ENCODE results near the gene MCF2. TPM values are rescaled to one million over a fixed set of nuclear protein-coding genes. Genes with fewer than 3 reads are reported as not detected.

Gene MCF2
- total and polyA plus RNA-seq, 2 of the 8 experiments (the other 6 are each of a cell fraction or from before 2014, with no cell fraction given) = 0.30 to 0.71 TPM

- no peak for DNase-seq (ENCODE audit: low read depth in 1 of 2, low spot score in 2 of 2)
- H4K20me1 ChIP-seq (replicated peaks in 1 of 2; ENCODE audit: control insufficient read depth in 1 of 2, insufficient read depth in 2 of 2, low read length in 2 of 2) = no peaks in the 10 kb centered on the region
- H3K23ac ChIP-seq (ENCODE audit: insufficient read length) = no peak overlapping the region
- H3K4ac ChIP-seq (replicated peaks; ENCODE audit: insufficient read length, low read depth, low read length) = no peak overlapping the region
- FAIRE-seq = no peak
- 97% methylated on average over 5 of the region's 5 CpGs; no CpG with 5 or more reads in 1 of the 2 experiments for WGBS, 2 experiments (ENCODE audit: extremely low coverage in 1 of 2, insufficient coverage in 1 of 2, insufficient read length in 1 of 2, insufficient replicate concordance in 2 of 2, low coverage in 1 of 2, low lambda C conversion rate in 2 of 2, missing lambda C conversion rate in 1 of 2)
- H2BK120ac ChIP-seq (replicated peaks; ENCODE audit: low read depth, low read length) = no peak overlapping the region
- no peak overlapping the region for H2AK5ac ChIP-seq (ENCODE audit: low read depth, low read length)
- H2BK15ac ChIP-seq (ENCODE audit: low read length) = no peak overlapping the region
- no peak overlapping the region for H3K56ac ChIP-seq (replicated peaks; ENCODE audit: insufficient read length, low read depth, low read length)
- no peaks in the 10 kb centered on the region for H3K4me1 ChIP-seq (replicated peaks in 1 of 4; ENCODE audit: control insufficient read depth in 3 of 4, insufficient read depth in 4 of 4, low read length in 3 of 4)
- H3K9ac ChIP-seq (replicated peaks in 1 of 4; ENCODE audit: extremely low read depth in 1 of 4, low read depth in 3 of 4, low read length in 3 of 4) = no peak overlapping the region
- H3K14ac ChIP-seq (ENCODE audit: insufficient read length) = no peak overlapping the region
- H3K4me3 ChIP-seq (ENCODE audit: extremely low read depth in 1 of 4, insufficient read depth in 2 of 4, low read depth in 3 of 4, low read length in 4 of 4) = no peak overlapping the region
- no peak overlapping the region for H4K5ac ChIP-seq (ENCODE audit: insufficient read length, low read depth, low read length)
- no peak overlapping the region for H3K18ac ChIP-seq (ENCODE audit: extremely low read depth, low read length)
- no peaks in the 10 kb centered on the region for H3K9me3 ChIP-seq (ENCODE audit: insufficient read depth in 2 of 2, low read depth in 1 of 2, low read length in 1 of 2)
- H3K79me1 ChIP-seq (ENCODE audit: low read depth, low read length) = no peaks in the 10 kb centered on the region
- no peak overlapping the region for H2BK12ac ChIP-seq (ENCODE audit: low read depth, low read length)
- no peak overlapping the region for H4K8ac ChIP-seq (ENCODE audit: extremely low read depth, insufficient read depth, low read length)
- H3K27me3 ChIP-seq (replicated peaks in 1 of 4; ENCODE audit: control insufficient read depth in 3 of 4, extremely low read depth in 1 of 4, insufficient read depth in 3 of 4, low read length in 3 of 4) = no peaks in the 10 kb centered on the region
- H2BK20ac ChIP-seq (ENCODE audit: low read length) = no peak overlapping the region
- H3K4me2 ChIP-seq (ENCODE audit: insufficient read depth in 1 of 2, low read depth in 2 of 2, low read length in 2 of 2) = no peak overlapping the region
- no peaks in the 10 kb centered on the region for H3K23me2 ChIP-seq (ENCODE audit: low read depth, low read length)
- POLR2A ChIA-PET (ENCODE audit: partially characterized antibody) = no interaction called here
- H4K91ac ChIP-seq (replicated peaks; ENCODE audit: insufficient read length, low read length) = no peak overlapping the region
- H3K36me3 ChIP-seq (ENCODE audit: control insufficient read depth in 2 of 4, insufficient read depth in 4 of 4, low read length in 3 of 4) = no peaks in the 10 kb centered on the region
- CTCF ChIA-PET (ENCODE audit: partially characterized antibody) = interaction anchor here (0.9 kb wide), 1 partner anchor 30 kb away, joined by 3 read pairs; no protein-coding TSS in a partner anchor
- H2BK5ac ChIP-seq (ENCODE audit: low read depth, low read length) = no peak overlapping the region
- H2AFZ ChIP-seq (ENCODE audit: low read length) = no peak overlapping the region
- H3K27ac ChIP-seq (ENCODE audit: low read depth, low read length) = no peak overlapping the region
- no peaks in the 10 kb centered on the region for H3K79me2 ChIP-seq (ENCODE audit: control insufficient read depth in 1 of 2, insufficient read depth in 2 of 2, low read length in 2 of 2)
- no peak for TF ChIP-seq EP300 (IDR thresholded peaks at IDR 0.05; ENCODE audit: borderline replicate concordance in 1 of 2, low read depth in 2 of 2, low read length in 2 of 2)
- no peak for TF ChIP-seq ASH2L (IDR thresholded peaks at IDR 0.05; ENCODE audit: low read length)
- TF ChIP-seq SP1 (IDR thresholded peaks at IDR 0.05; ENCODE audit: low read depth, low read length) = no peak
- TF ChIP-seq BACH1 (IDR thresholded peaks at IDR 0.05; ENCODE audit: low read length) = no peak
- TF ChIP-seq CEBPB (IDR thresholded peaks at IDR 0.05; ENCODE audit: low read depth, low read length) = no peak
- no peak for TF ChIP-seq SUZ12 (IDR thresholded peaks at IDR 0.05; ENCODE audit: low read length)
- no peak for TF ChIP-seq MAFK (IDR thresholded peaks at IDR 0.05; ENCODE audit: low read depth, low read length)
- TF ChIP-seq JUN (IDR thresholded peaks at IDR 0.05; ENCODE audit: low read depth, low read length) = no peak
- TF ChIP-seq POLR2AphosphoS5 (IDR thresholded peaks at IDR 0.05; ENCODE audit: low read depth, low read length) = no peak
- no peak for TF ChIP-seq TAF7 (optimal IDR thresholded peaks at IDR 0.05; ENCODE audit: borderline replicate concordance, low read depth, low read length)
- TF ChIP-seq ZNF274 (IDR thresholded peaks at IDR 0.05; ENCODE audit: borderline replicate concordance, extremely low read depth, low read length) = no peak
- TF ChIP-seq RNF2 (IDR thresholded peaks at IDR 0.05; ENCODE audit: borderline replicate concordance, low read depth, low read length, missing control alignments, poor library complexity, severe bottlenecking) = no peak
- no peak for TF ChIP-seq GABPA (IDR thresholded peaks at IDR 0.05; ENCODE audit: borderline replicate concordance, insufficient read depth, low read length)
- TF ChIP-seq RBBP5 (IDR thresholded peaks at IDR 0.05; ENCODE audit: borderline replicate concordance, low read depth, low read length) = no peak
- no peak for TF ChIP-seq TAF1 (IDR thresholded peaks at IDR 0.05; ENCODE audit: low read depth, low read length)
Observed at GRCh38 chrX:139585613-139586012, 122.4 kb downstream of the MCF2 start.
